ENCODE data around the gene POLR3E. TPM values are rescaled to one million over a fixed set of nuclear protein-coding genes. Genes with fewer than 3 reads are reported as not detected.
A peak's percentile ranks its signal among the peaks of the same experiment; 100 is the strongest.

Gene POLR3E, protein sequence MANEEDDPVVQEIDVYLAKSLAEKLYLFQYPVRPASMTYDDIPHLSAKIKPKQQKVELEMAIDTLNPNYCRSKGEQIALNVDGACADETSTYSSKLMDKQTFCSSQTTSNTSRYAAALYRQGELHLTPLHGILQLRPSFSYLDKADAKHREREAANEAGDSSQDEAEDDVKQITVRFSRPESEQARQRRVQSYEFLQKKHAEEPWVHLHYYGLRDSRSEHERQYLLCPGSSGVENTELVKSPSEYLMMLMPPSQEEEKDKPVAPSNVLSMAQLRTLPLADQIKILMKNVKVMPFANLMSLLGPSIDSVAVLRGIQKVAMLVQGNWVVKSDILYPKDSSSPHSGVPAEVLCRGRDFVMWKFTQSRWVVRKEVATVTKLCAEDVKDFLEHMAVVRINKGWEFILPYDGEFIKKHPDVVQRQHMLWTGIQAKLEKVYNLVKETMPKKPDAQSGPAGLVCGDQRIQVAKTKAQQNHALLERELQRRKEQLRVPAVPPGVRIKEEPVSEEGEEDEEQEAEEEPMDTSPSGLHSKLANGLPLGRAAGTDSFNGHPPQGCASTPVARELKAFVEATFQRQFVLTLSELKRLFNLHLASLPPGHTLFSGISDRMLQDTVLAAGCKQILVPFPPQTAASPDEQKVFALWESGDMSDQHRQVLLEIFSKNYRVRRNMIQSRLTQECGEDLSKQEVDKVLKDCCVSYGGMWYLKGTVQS
- 43.5 and 65.3 TPM in 2 replicates for total RNA-seq
- polyA plus RNA-seq: 24.9 and 30.4 TPM in 2 replicates

DNA sequence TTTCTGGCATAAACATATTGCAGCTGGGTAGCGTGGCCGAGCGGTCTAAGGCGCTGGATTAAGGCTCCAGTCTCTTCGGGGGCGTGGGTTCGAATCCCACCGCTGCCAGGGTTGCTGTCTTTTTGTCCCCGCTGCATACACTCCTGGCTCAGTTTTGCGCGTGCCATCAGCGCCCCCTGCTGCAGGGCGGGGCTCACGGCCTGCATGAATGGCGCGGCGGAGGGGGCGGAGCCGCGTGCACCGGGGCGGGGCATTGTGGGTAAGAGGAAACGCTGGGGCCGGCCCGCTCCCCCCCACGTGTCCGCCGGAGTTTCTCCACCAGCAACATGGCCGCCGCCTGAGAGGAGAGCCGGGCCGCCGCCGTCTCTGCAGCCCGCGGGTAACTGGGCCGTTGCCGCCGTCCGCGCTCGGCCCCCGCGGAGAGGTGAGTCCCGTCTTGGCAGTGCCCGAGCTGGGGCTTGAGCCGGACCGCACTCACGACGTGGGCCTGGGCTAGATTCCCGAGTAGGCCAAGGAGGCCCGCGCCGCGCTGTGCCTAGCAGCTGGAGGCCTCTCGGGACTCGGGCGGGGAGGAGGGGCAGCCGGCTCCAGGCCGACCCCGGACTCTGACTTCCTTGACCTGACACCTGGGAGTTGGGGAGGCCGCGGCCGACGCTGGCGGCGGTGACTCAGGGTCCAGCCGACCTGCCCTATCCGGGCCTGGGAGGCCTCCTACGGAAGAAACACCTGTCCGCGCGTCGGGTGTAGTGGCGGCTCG lies at the start of gene POLR3E:
POLR3E (plus strand) TSS at position 296 of the 757 bp plus-strand sequence. CDS start 5,560 bp downstream, outside the sequence.
- peak within 1 kb of the TSS; percentile 86 for H3K4me3 ChIP-seq
- H3K36me3 ChIP-seq: no peaks in the 10 kb centered on the region
- peak within 1 kb of the TSS; percentile 96 for H3K27ac ChIP-seq
- no peaks in the 10 kb centered on the region for H3K9me3 ChIP-seq (ENCODE audit: low read depth)
- DNase-seq (ENCODE audit: low read depth in 1 of 2, low spot score in 1 of 2): peak; percentile 97 to 99
- peaks cover 2% of the 10 kb centered on the region for H3K4me1 ChIP-seq (ENCODE audit: low read depth)
- TF ChIP-seq, protein P1, sequence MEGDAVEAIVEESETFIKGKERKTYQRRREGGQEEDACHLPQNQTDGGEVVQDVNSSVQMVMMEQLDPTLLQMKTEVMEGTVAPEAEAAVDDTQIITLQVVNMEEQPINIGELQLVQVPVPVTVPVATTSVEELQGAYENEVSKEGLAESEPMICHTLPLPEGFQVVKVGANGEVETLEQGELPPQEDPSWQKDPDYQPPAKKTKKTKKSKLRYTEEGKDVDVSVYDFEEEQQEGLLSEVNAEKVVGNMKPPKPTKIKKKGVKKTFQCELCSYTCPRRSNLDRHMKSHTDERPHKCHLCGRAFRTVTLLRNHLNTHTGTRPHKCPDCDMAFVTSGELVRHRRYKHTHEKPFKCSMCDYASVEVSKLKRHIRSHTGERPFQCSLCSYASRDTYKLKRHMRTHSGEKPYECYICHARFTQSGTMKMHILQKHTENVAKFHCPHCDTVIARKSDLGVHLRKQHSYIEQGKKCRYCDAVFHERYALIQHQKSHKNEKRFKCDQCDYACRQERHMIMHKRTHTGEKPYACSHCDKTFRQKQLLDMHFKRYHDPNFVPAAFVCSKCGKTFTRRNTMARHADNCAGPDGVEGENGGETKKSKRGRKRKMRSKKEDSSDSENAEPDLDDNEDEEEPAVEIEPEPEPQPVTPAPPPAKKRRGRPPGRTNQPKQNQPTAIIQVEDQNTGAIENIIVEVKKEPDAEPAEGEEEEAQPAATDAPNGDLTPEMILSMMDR (IDR thresholded peaks at IDR 0.05; ENCODE audit: low read depth, low read length): peak; percentile 82
- no peaks in the 10 kb centered on the region for H3K27me3 ChIP-seq

DNA sequence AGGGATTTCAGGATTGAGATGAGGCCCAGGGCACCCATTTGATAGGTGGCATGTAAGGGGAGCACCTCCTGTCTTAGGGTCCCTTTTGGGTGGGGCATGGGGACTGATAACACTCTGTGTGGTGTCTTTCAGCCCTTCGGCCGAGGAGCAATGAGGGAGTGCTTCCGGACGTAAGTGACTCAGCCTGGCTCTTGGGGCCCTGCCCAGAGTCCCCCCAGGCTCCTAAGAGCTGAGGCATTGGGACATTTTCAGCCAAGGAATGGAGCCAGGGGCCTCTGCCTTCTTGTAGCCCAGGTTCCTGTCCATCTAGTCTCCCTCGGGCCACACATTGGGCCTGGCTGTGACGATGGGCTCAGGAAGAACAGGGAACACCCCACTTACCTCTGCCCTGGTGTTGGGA lies 46.7 kb upstream of the POLR3E start:
- H3K27ac ChIP-seq: no peak overlapping the region
- no peak overlapping the region for H3K4me3 ChIP-seq
- no peaks in the 10 kb centered on the region for H3K9me3 ChIP-seq (ENCODE audit: low read depth)
- H3K4me1 ChIP-seq (ENCODE audit: low read depth): no peaks in the 10 kb centered on the region
- H3K36me3 ChIP-seq: peaks cover 9% of the 10 kb centered on the region
- TF ChIP-seq, protein P1 (IDR thresholded peaks at IDR 0.05; ENCODE audit: low read depth, low read length): no peak
- DNase-seq (ENCODE audit: low read depth in 1 of 2, low spot score in 1 of 2): peak in 1 of 2 donors; percentile 56
- no peaks in the 10 kb centered on the region for H3K27me3 ChIP-seq

DNA sequence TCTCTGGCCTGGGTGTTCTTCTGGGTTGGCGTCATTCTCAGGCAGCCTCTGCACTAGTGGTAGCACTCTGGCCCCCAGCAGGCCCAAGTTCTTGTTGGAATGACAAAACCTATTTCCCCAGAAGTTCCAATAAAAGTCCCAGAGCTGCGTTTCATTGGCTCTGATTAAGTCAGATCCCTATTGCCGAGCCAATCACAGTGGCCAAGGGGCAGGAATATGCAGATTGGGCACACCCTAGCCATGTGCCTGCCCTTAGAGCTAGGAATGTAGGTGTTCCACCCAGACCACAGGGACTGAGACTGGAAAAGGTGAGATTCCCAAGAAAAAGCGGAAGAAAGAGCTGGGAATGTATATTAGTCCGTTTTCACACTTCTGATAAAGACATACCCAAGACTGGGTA lies 44.9 kb upstream of the POLR3E start:
- no peaks in the 10 kb centered on the region for H3K4me1 ChIP-seq (ENCODE audit: low read depth)
- H3K27ac ChIP-seq: no peak overlapping the region
- no peaks in the 10 kb centered on the region for H3K27me3 ChIP-seq
- no peak overlapping the region for H3K4me3 ChIP-seq
- H3K36me3 ChIP-seq: peaks cover 17% of the 10 kb centered on the region
- DNase-seq (ENCODE audit: low read depth in 1 of 2, low spot score in 1 of 2): no peak
- TF ChIP-seq, protein P1 (IDR thresholded peaks at IDR 0.05; ENCODE audit: low read depth, low read length): no peak
- no peaks in the 10 kb centered on the region for H3K9me3 ChIP-seq (ENCODE audit: low read depth)

DNA sequence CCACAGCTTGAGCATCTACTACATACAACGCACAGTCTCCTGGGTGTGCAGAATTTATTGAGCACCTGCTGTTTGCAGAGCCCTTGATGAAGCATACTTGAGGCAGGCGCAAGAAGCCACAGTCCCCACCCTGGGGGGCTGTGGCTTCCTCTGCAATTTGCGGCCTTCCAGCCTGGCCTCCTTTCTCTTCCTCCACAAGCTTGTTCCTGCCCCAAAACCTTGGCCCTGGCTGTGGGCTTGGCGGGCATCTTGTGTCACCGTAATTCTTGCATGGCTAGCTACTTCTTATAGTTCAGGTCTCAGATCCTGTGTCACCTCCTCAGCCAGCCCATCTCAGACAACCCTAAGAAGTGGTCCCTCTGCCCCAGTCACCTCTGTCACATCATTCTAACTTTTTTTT lies 43.9 kb upstream of the POLR3E start:
- Histone ChIP-seq H3K36me3 (peaks cover 22% of the 10 kb centered on the region), H3K9me3 (ENCODE audit: low read depth) (no peaks in the 10 kb centered on the region), H3K27ac (no peak overlapping the region), H3K4me1 (ENCODE audit: low read depth) (no peaks in the 10 kb centered on the region), H3K27me3 (no peaks in the 10 kb centered on the region), H3K4me3 (no peak overlapping the region)
- TF ChIP-seq, protein P1 (IDR thresholded peaks at IDR 0.05; ENCODE audit: low read depth, low read length): no peak
- DNase-seq (ENCODE audit: low read depth in 1 of 2, low spot score in 1 of 2): no peak

DNA sequence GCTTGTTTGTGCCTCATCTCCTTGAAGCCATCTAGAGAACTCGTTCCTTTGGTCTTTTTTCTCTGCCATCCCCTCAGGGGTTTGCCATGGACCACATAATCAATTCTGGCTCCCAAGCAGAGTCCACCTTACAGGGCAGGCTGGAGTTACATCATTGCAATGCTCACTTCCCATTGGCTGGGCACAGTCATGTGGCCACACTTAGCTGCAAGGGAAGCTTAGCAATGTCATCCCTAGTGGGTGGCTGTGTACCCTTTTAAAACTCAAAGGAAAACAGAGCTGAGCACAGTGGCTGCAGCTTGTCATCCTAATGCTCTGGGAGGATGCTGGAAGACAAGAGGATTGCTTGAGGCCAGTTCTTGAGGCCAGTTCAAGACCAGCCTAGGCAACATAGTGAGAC lies 41.9 kb upstream of the POLR3E start:
- Histone ChIP-seq H3K27ac (no peak overlapping the region), H3K27me3 (no peaks in the 10 kb centered on the region), H3K9me3 (ENCODE audit: low read depth) (no peaks in the 10 kb centered on the region), H3K36me3 (peaks cover 33% of the 10 kb centered on the region), H3K4me1 (ENCODE audit: low read depth) (no peaks in the 10 kb centered on the region), H3K4me3 (no peak overlapping the region)
- DNase-seq (ENCODE audit: low read depth in 1 of 2, low spot score in 1 of 2): no peak
- TF ChIP-seq, protein P1 (IDR thresholded peaks at IDR 0.05; ENCODE audit: low read depth, low read length): no peak

Data from cardiac muscle cell (in vitro differentiated cells and primary cell).